Measurements from ENCODE around the gene ZNF773. TPM values are rescaled to one million over a fixed set of nuclear protein-coding genes. Genes with fewer than 3 reads are reported as not detected.
"Not testable (repeated sequence)": the region's sequence is repeated elsewhere in the genome, so short reads cannot be mapped to it uniquely, and the experiment has no call there.

ZNF773 gene
- polyA plus RNA-seq = 10 to 100 TPM in 1 of 4 donors, 1 to 10 TPM in 3; 1.3 to 10.9 (median 2.4) TPM
- long read RNA-seq, donor 1, partial matches to known transcripts = 0 of 4 reads
- long read RNA-seq, donor 1, other reads (novel, unspliced or antisense) = 0 of 4 reads
- long read RNA-seq, donor 2, partial matches to known transcripts = 0 of 1 reads
- long read RNA-seq, donor 2, other reads (novel, unspliced or antisense) = 0 of 1 reads
- long read RNA-seq, donor 3, partial matches to known transcripts = 0 of 2 reads
- long read RNA-seq, donor 3, other reads (novel, unspliced or antisense) = 0 of 2 reads
- long read RNA-seq, donor 4 = 0 reads
- long read RNA-seq, donor 5 = 0 reads
- long read RNA-seq, donor 6, partial matches to known transcripts = 5 of 6 reads
- long read RNA-seq, donor 6, other reads (novel, unspliced or antisense) = 0 of 6 reads
- long read RNA-seq, donor 7 = 0 reads
- long read RNA-seq, donor 8 = 0 reads
- long read RNA-seq, donor 9, partial matches to known transcripts = 0 of 1 reads
- long read RNA-seq, donor 9, other reads (novel, unspliced or antisense) = 0 of 1 reads
- long read RNA-seq, donor 10, partial matches to known transcripts = 0 of 2 reads
- long read RNA-seq, donor 10, other reads (novel, unspliced or antisense) = 0 of 2 reads

GRCh38 chr19:57499680-57500395 is at the start of gene ZNF773:
Gene ZNF773, plus strand, starts transcription at chr19:57499938. Its CDS starts 143 bp downstream, at chr19:57500081.
- WGBS, 3 donors = 0 to 1% (median 1%) methylated on average over 47 to 61 of the region's 69 CpGs
- peaks cover 0 to 36% of the 10 kb centered on the region in 2 donors for H3K9me3 ChIP-seq (ENCODE audit: control insufficient read depth in 2 of 2, insufficient read depth in 1 of 2, low read depth in 1 of 2, low read length in 1 of 2)

DNA sequence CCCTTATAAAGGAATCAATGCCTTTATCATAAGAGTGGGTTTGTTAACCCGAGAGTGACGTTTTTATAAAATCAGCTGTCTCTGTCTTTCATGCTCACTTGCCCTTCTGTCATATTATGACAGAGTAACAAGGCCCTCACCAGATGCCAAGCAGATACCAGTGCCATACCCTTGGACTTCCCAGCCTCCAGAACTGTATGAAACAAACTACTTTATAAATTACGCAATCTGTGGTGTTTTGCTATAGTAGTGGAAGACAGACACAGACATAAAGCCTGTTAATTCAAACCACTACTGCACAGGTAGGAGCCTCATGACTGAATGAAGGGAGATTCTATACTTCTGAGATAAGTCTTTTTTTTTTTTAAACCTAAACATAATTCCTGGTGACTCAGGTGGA is 47.4 kb upstream of the ZNF773 start:
- Histone ChIP-seq H3K36me3 (ENCODE audit: control insufficient read depth in 3 of 3, insufficient read depth in 2 of 3, low read depth in 1 of 3, low read length in 3 of 3) (peaks cover 0 to 4% (median 0%) of the 10 kb centered on the region in 3 donors), H3K4me1 (ENCODE audit: control insufficient read depth in 3 of 3, insufficient read depth in 2 of 3, low read depth in 1 of 3, low read length in 2 of 3) (no peaks in the 10 kb centered on the region), H3K4me3 (ENCODE audit: low read depth in 1 of 3, low read length in 3 of 3) (no peak overlapping the region), H3K9me3 (ENCODE audit: control insufficient read depth in 2 of 2, insufficient read depth in 1 of 2, low read depth in 1 of 2, low read length in 1 of 2) (peaks cover 0 to 54% of the 10 kb centered on the region in 2 donors), H3K27me3 (ENCODE audit: control insufficient read depth in 3 of 3, insufficient read depth in 3 of 3, low read length in 3 of 3) (no peaks in the 10 kb centered on the region), H3K27ac (ENCODE audit: low read depth in 1 of 3, low read length in 2 of 3) (no peak overlapping the region)
- WGBS, 3 donors = 90 to 99% (median 93%) methylated on average over 3 of the region's 3 CpGs
- FAIRE-seq (no peak), DNase-seq (no peak)

More at GRCh38 chr19:57499680-57500395, at the start of gene ZNF773:
- Histone ChIP-seq H3K36me3 (ENCODE audit: control insufficient read depth in 3 of 3, insufficient read depth in 2 of 3, low read depth in 1 of 3, low read length in 3 of 3) (peaks cover 5 to 20% (median 6%) of the 10 kb centered on the region in 3 donors), H3K4me3 (ENCODE audit: low read depth in 1 of 3, low read length in 3 of 3) (peak within 1 kb of the TSS; percentile 68 to 76 (median 73)), H3K27ac (ENCODE audit: low read depth in 1 of 3, low read length in 2 of 3) (peak within 1 kb of the TSS; percentile 77 to 90 (median 79))
- not testable (repeated sequence) for H3K27me3 ChIP-seq (ENCODE audit: control insufficient read depth in 3 of 3, insufficient read depth in 3 of 3, low read length in 3 of 3); H3K4me1 ChIP-seq (ENCODE audit: control insufficient read depth in 3 of 3, insufficient read depth in 2 of 3, low read depth in 1 of 3, low read length in 2 of 3); FAIRE-seq
- DNase-seq = peak; percentile 94 to 98

DNA sequence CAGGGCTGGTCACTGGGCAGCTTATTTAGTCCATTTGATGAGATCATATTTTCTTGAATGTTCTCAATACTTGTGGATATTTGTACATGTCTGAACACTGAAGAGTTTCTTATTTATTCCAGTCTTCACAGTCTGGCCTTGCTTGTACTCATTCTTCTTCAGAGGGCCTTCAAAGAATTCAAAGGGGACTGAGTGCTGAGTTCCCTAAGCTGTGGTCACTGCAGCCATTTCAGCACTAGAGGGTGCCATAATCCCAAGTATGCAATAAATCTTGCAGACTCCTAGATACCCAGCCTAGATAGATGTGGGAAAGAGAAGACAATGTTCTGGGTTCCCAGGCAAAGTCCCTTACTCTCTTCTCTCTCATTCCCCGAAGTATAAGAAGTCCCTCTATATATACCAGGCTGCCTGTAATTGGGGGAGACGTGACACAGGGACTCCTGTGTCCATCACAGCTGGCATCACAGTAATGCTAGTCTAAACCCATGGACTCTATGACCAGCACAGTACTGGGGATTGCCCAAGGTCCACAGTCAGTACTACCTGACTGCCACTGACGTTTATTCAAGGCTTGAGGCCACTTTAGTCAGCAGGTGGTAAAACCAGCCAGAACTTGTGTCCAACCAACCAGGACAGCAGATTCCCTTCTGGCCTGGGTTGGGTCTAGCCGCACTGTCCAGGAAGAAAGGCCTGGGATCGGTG is 33.9 kb upstream of the ZNF773 start:
- peaks cover 0 to 8% (median 0%) of the 10 kb centered on the region in 3 donors for H3K36me3 ChIP-seq (ENCODE audit: control insufficient read depth in 3 of 3, insufficient read depth in 2 of 3, low read depth in 1 of 3, low read length in 3 of 3)
- H3K9me3 ChIP-seq (ENCODE audit: control insufficient read depth in 2 of 2, insufficient read depth in 1 of 2, low read depth in 1 of 2, low read length in 1 of 2) = peaks cover 0 to 50% of the 10 kb centered on the region in 2 donors
- H3K27me3 ChIP-seq (ENCODE audit: control insufficient read depth in 3 of 3, insufficient read depth in 3 of 3, low read length in 3 of 3) = no peaks in the 10 kb centered on the region
- H3K4me1 ChIP-seq (ENCODE audit: control insufficient read depth in 3 of 3, insufficient read depth in 2 of 3, low read depth in 1 of 3, low read length in 2 of 3) = no peaks in the 10 kb centered on the region
- 69 to 77% (median 73%) methylated on average over 5 of the region's 5 CpGs for WGBS, 3 donors
- no peak overlapping the region for H3K4me3 ChIP-seq (ENCODE audit: low read depth in 1 of 3, low read length in 3 of 3)
- no peak overlapping the region for H3K27ac ChIP-seq (ENCODE audit: low read depth in 1 of 3, low read length in 2 of 3)
- FAIRE-seq (no peak), DNase-seq (peak in 1 of 2 donors; percentile 38)

- Histone ChIP-seq H3K4me1 (ENCODE audit: control insufficient read depth in 3 of 3, insufficient read depth in 2 of 3, low read depth in 1 of 3, low read length in 2 of 3) (no peaks in the 10 kb centered on the region), H3K36me3 (ENCODE audit: control insufficient read depth in 3 of 3, insufficient read depth in 2 of 3, low read depth in 1 of 3, low read length in 3 of 3) (peaks cover 0 to 8% (median 0%) of the 10 kb centered on the region in 3 donors), H3K4me3 (ENCODE audit: low read depth in 1 of 3, low read length in 3 of 3) (no peak overlapping the region), H3K9me3 (ENCODE audit: control insufficient read depth in 2 of 2, insufficient read depth in 1 of 2, low read depth in 1 of 2, low read length in 1 of 2) (peaks cover 0 to 52% of the 10 kb centered on the region in 2 donors), H3K27me3 (ENCODE audit: control insufficient read depth in 3 of 3, insufficient read depth in 3 of 3, low read length in 3 of 3) (no peaks in the 10 kb centered on the region), H3K27ac (ENCODE audit: low read depth in 1 of 3, low read length in 2 of 3) (no peak overlapping the region)
- DNase-seq = no peak
- FAIRE-seq = no peak
- 95 to 97% (median 96%) methylated on average over 5 of the region's 5 CpGs for WGBS, 3 donors
Measured at GRCh38 chr19:57466489-57466888, 33.2 kb upstream of the ZNF773 start.

DNA sequence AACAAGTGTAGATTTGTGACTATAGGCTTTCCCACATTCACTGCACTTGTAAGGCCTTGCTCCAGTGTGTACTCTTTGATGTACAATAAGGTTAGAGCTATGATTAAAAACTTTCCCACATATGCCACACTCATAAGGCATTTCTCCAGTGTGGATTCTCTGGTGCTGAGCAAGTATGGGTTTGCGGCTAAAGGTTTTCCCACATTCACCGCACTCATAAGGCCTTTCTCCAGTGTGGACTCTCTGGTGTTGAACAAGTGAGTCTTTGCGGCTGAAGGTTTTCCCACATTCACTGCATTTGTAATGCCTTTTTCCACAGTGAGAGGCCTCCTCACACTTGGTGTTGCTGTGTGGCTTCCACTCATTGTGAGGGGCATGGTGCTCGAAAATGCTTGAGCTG is 26.1 kb upstream of the ZNF773 start:
- WGBS, 3 donors = 97 to 99% (median 99%) methylated on average over 4 of the region's 4 CpGs
- peaks cover 16 to 28% (median 16%) of the 10 kb centered on the region in 3 donors for H3K36me3 ChIP-seq (ENCODE audit: control insufficient read depth in 3 of 3, insufficient read depth in 2 of 3, low read depth in 1 of 3, low read length in 3 of 3)

DNA sequence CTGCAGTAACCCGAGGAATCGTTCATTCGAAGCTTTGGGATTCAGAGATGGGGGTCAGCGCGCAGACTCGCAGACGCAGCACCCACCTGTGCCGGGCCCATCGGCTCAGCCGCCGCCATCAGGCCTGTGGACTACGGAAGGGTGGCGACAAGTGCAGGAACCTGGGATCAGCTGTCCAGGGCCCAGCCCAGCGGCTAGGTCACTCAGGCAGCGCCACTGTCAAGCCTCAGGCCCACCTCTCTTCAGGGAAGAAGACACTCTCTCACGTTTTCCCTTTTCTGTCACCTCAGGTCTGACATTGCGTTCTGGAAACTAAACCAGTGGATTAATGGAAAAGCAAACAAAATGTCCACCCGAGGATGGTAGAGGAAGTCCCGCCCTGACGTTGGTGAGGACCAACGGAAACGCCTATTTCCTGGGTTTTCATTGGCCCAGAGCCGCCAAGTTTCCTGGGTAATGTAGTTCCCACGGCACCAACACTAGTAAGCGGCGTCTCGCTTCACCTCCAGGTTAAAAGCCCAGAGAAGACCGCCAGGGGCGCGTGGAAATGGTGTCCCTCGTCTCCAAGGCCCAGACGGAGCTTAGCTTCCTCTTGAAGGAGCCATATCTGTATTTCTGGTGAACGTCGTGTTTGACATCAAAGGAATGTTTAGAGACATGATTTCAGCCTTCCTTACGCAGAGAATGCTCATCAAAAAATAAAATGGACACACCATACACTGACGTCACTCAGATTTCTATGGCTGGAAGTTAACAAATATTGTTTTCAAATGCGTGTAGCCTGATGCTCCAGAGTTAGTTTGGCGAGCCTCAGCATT is 22.3 kb upstream of the ZNF773 start, which contains the start of gene ZNF772:
Gene ZNF772 (minus strand): TSS at position 376 of the 818 bp plus-strand sequence. CDS start 257 bp downstream, at position 119.
- Histone ChIP-seq H3K27me3 (ENCODE audit: control insufficient read depth in 3 of 3, insufficient read depth in 3 of 3, low read length in 3 of 3) (no peaks in the 10 kb centered on the region), H3K4me3 (ENCODE audit: low read depth in 1 of 3, low read length in 3 of 3) (peak within 1 kb of the TSS; percentile 57 to 92 (median 65)), H3K36me3 (ENCODE audit: control insufficient read depth in 3 of 3, insufficient read depth in 2 of 3, low read depth in 1 of 3, low read length in 3 of 3) (peaks cover 16 to 28% (median 16%) of the 10 kb centered on the region in 3 donors), H3K27ac (ENCODE audit: low read depth in 1 of 3, low read length in 2 of 3) (peak within 1 kb of the TSS in 2 of 3 donors; percentile 84 to 89), H3K4me1 (ENCODE audit: control insufficient read depth in 3 of 3, insufficient read depth in 2 of 3, low read depth in 1 of 3, low read length in 2 of 3) (peaks cover 0 to 2% (median 0%) of the 10 kb centered on the region in 3 donors), H3K9me3 (ENCODE audit: control insufficient read depth in 2 of 2, insufficient read depth in 1 of 2, low read depth in 1 of 2, low read length in 1 of 2) (peaks cover 16 to 54% of the 10 kb centered on the region in 2 donors)
- peak; percentile 10 for FAIRE-seq
- 11 to 12% (median 11%) methylated on average over 38 of the region's 38 CpGs for WGBS, 3 donors
- peak; percentile 93 to 97 for DNase-seq

More for the DNA sequence above, 26.1 kb upstream of the ZNF773 start:
- DNase-seq (no peak), FAIRE-seq (no peak)
- Histone ChIP-seq H3K9me3 (ENCODE audit: control insufficient read depth in 2 of 2, insufficient read depth in 1 of 2, low read depth in 1 of 2, low read length in 1 of 2) (peaks cover 17 to 66% of the 10 kb centered on the region in 2 donors), H3K4me3 (ENCODE audit: low read depth in 1 of 3, low read length in 3 of 3) (no peak overlapping the region), H3K27ac (ENCODE audit: low read depth in 1 of 3, low read length in 2 of 3) (no peak overlapping the region), H3K27me3 (ENCODE audit: control insufficient read depth in 3 of 3, insufficient read depth in 3 of 3, low read length in 3 of 3) (no peaks in the 10 kb centered on the region), H3K4me1 (ENCODE audit: control insufficient read depth in 3 of 3, insufficient read depth in 2 of 3, low read depth in 1 of 3, low read length in 2 of 3) (peaks cover 0 to 2% (median 0%) of the 10 kb centered on the region in 3 donors)

- H3K4me1 ChIP-seq (ENCODE audit: control insufficient read depth in 3 of 3, insufficient read depth in 2 of 3, low read depth in 1 of 3, low read length in 2 of 3); H3K27me3 ChIP-seq (ENCODE audit: control insufficient read depth in 3 of 3, insufficient read depth in 3 of 3, low read length in 3 of 3); FAIRE-seq: not testable (repeated sequence)
- Histone ChIP-seq H3K36me3 (ENCODE audit: control insufficient read depth in 3 of 3, insufficient read depth in 2 of 3, low read depth in 1 of 3, low read length in 3 of 3) (peaks cover 0 to 24% (median 9%) of the 10 kb centered on the region in 3 donors), H3K9me3 (ENCODE audit: control insufficient read depth in 2 of 2, insufficient read depth in 1 of 2, low read depth in 1 of 2, low read length in 1 of 2) (peaks cover 0 to 29% of the 10 kb centered on the region in 2 donors), H3K4me3 (ENCODE audit: low read depth in 1 of 3, low read length in 3 of 3) (peak within 1 kb of the TSS; percentile 55 to 94 (median 89)), H3K27ac (ENCODE audit: low read depth in 1 of 3, low read length in 2 of 3) (peak within 1 kb of the TSS; percentile 74 to 81 (median 78))
- WGBS, 3 donors = 1 to 2% (median 1%) methylated on average over 53 to 59 of the region's 69 CpGs
- peak; percentile 93 to 97 for DNase-seq
Measured at GRCh38 chr19:57487477-57488298, 12.1 kb upstream of the ZNF773 start, which contains the start of gene ZNF419. Gene ZNF419, plus strand, starts transcription at chr19:57487750. Its CDS starts 201 bp downstream, at chr19:57487951.

Measured in small intestine (tissue), 16 donors.